ENCODE results near the gene APLP1.

APLP1 gene

GRCh38 chr19:35845215-35846037 lies 22.9 kb upstream of the APLP1 start:
- peaks cover 7 to 13% of the 10 kb centered on the region in 2 donors for H3K4me1 Mint-ChIP-seq (ENCODE audit: low read depth in 2 of 2)
- ATAC-seq (replicated peaks) = peak; percentile 24
- peaks cover 70 to 78% of the 10 kb centered on the region in 2 donors for H3K27me3 Mint-ChIP-seq
- no peaks in the 10 kb centered on the region for H3K9me3 Mint-ChIP-seq
- H3K4me3 Mint-ChIP-seq = peak overlapping the region; percentile 46 to 69
- DNase-seq = no peak
- no peak overlapping the region for H3K27ac Mint-ChIP-seq
- H3K36me3 Mint-ChIP-seq (ENCODE audit: insufficient read depth) = no peaks in the 10 kb centered on the region

- ATAC-seq (replicated peaks) (no peak), DNase-seq (no peak)
- Mint-ChIP-seq H3K4me1 (ENCODE audit: low read depth in 2 of 2) (peaks cover 9 to 15% of the 10 kb centered on the region in 2 donors), H3K4me3 (peak overlapping the region; percentile 13 to 53), H3K36me3 (ENCODE audit: insufficient read depth) (no peaks in the 10 kb centered on the region), H3K9me3 (no peaks in the 10 kb centered on the region), H3K27ac (no peak overlapping the region), H3K27me3 (peaks cover 77 to 86% of the 10 kb centered on the region in 2 donors)
Observed at GRCh38 chr19:35846038-35846668, 22.2 kb upstream of the APLP1 start.

GRCh38 chr19:35847911-35848310 lies 20.5 kb upstream of the APLP1 start:
- Mint-ChIP-seq H3K9me3 (no peaks in the 10 kb centered on the region), H3K4me1 (ENCODE audit: low read depth in 2 of 2) (peaks cover 9 to 15% of the 10 kb centered on the region in 2 donors), H3K36me3 (ENCODE audit: insufficient read depth) (no peaks in the 10 kb centered on the region), H3K27me3 (peaks cover 80 to 88% of the 10 kb centered on the region in 2 donors), H3K27ac (no peak overlapping the region), H3K4me3 (no peak overlapping the region)
- ATAC-seq (replicated peaks) (no peak), DNase-seq (no peak)

GRCh38 chr19:35848486-35848885 lies 19.9 kb upstream of the APLP1 start:
- H3K4me3 Mint-ChIP-seq = no peak overlapping the region
- H3K9me3 Mint-ChIP-seq = no peaks in the 10 kb centered on the region
- no peaks in the 10 kb centered on the region for H3K36me3 Mint-ChIP-seq (ENCODE audit: insufficient read depth)
- peaks cover 80 to 88% of the 10 kb centered on the region in 2 donors for H3K27me3 Mint-ChIP-seq
- H3K27ac Mint-ChIP-seq = no peak overlapping the region
- peaks cover 9 to 15% of the 10 kb centered on the region in 2 donors for H3K4me1 Mint-ChIP-seq (ENCODE audit: low read depth in 2 of 2)
- no peak for ATAC-seq (replicated peaks)
- no peak for DNase-seq

GRCh38 chr19:35848919-35849505 lies 19.4 kb upstream of the APLP1 start:
- Mint-ChIP-seq H3K27ac (no peak overlapping the region), H3K4me3 (no peak overlapping the region), H3K9me3 (no peaks in the 10 kb centered on the region), H3K36me3 (ENCODE audit: insufficient read depth) (no peaks in the 10 kb centered on the region), H3K4me1 (ENCODE audit: low read depth in 2 of 2) (peaks cover 9 to 15% of the 10 kb centered on the region in 2 donors), H3K27me3 (peaks cover 77 to 86% of the 10 kb centered on the region in 2 donors)
- DNase-seq (no peak), ATAC-seq (replicated peaks) (no peak)

- no peak for ATAC-seq (replicated peaks)
- peak overlapping the region in 1 of 2 donors; percentile 74 for H3K27ac Mint-ChIP-seq
- peaks cover 74 to 85% of the 10 kb centered on the region in 2 donors for H3K27me3 Mint-ChIP-seq
- H3K4me1 Mint-ChIP-seq (ENCODE audit: low read depth in 2 of 2) = peaks cover 2 to 3% of the 10 kb centered on the region in 2 donors
- DNase-seq = no peak
- H3K4me3 Mint-ChIP-seq = no peak overlapping the region
- H3K36me3 Mint-ChIP-seq (ENCODE audit: insufficient read depth) = no peaks in the 10 kb centered on the region
- H3K9me3 Mint-ChIP-seq = no peaks in the 10 kb centered on the region
Observed at GRCh38 chr19:35851213-35852028, 17.0 kb upstream of the APLP1 start.

- Mint-ChIP-seq H3K4me1 (ENCODE audit: low read depth in 2 of 2) (peaks cover 5 to 10% of the 10 kb centered on the region in 2 donors), H3K9me3 (no peaks in the 10 kb centered on the region), H3K27ac (peak within 1 kb of the TSS in 1 of 2 donors; percentile 74), H3K36me3 (ENCODE audit: insufficient read depth) (no peaks in the 10 kb centered on the region), H3K4me3 (no peak within 1 kb of the TSS), H3K27me3 (peaks cover 68 to 83% of the 10 kb centered on the region in 2 donors)
- ATAC-seq (replicated peaks) = no peak
- no peak for DNase-seq
Observed at GRCh38 chr19:35852029-35852780, 16.2 kb upstream of the APLP1 start, which contains the start of gene NPHS1. TSS of gene NPHS1 (minus strand) at chr19:35852504. CDS start at chr19:35851837, 667 bp downstream.

GRCh38 chr19:35853038-35853756 lies 15.2 kb upstream of the APLP1 start:
- H3K4me3 Mint-ChIP-seq = no peak overlapping the region
- H3K27me3 Mint-ChIP-seq = peaks cover 62 to 87% of the 10 kb centered on the region in 2 donors
- peaks cover 7 to 10% of the 10 kb centered on the region in 2 donors for H3K4me1 Mint-ChIP-seq (ENCODE audit: low read depth in 2 of 2)
- no peak overlapping the region for H3K27ac Mint-ChIP-seq
- no peaks in the 10 kb centered on the region for H3K36me3 Mint-ChIP-seq (ENCODE audit: insufficient read depth)
- ATAC-seq (replicated peaks) = no peak
- no peak for DNase-seq
- H3K9me3 Mint-ChIP-seq = no peaks in the 10 kb centered on the region

GRCh38 chr19:35856546-35857149 lies 11.7 kb upstream of the APLP1 start, which contains the start of gene KIRREL2:
TSS of gene KIRREL2 (plus strand) at chr19:35856911. CDS start at chr19:35857120, 209 bp downstream.
- DNase-seq (no peak), ATAC-seq (replicated peaks) (peak; percentile 54)
- Mint-ChIP-seq H3K9me3 (no peaks in the 10 kb centered on the region), H3K27me3 (peaks cover 59 to 91% of the 10 kb centered on the region in 2 donors), H3K4me3 (peak within 1 kb of the TSS; percentile 74 to 80), H3K36me3 (ENCODE audit: insufficient read depth) (no peaks in the 10 kb centered on the region), H3K27ac (peak within 1 kb of the TSS; percentile 25 to 54), H3K4me1 (ENCODE audit: low read depth in 2 of 2) (peaks cover 8 to 10% of the 10 kb centered on the region in 2 donors)

GRCh38 chr19:35858311-35858710 lies 10.1 kb upstream of the APLP1 start:
- H3K36me3 Mint-ChIP-seq (ENCODE audit: insufficient read depth) = no peaks in the 10 kb centered on the region
- peak overlapping the region in 1 of 2 donors; percentile 49 for H3K4me3 Mint-ChIP-seq
- no peak for ATAC-seq (replicated peaks)
- no peak for DNase-seq
- H3K27me3 Mint-ChIP-seq = peaks cover 54 to 88% of the 10 kb centered on the region in 2 donors
- H3K4me1 Mint-ChIP-seq (ENCODE audit: low read depth in 2 of 2) = peaks cover 8 to 10% of the 10 kb centered on the region in 2 donors
- no peaks in the 10 kb centered on the region for H3K9me3 Mint-ChIP-seq
- H3K27ac Mint-ChIP-seq = no peak overlapping the region

GRCh38 chr19:35859414-35859813 lies 9.0 kb upstream of the APLP1 start:
- Mint-ChIP-seq H3K27me3 (peaks cover 48 to 87% of the 10 kb centered on the region in 2 donors), H3K4me3 (no peak overlapping the region), H3K9me3 (no peaks in the 10 kb centered on the region), H3K36me3 (ENCODE audit: insufficient read depth) (no peaks in the 10 kb centered on the region), H3K27ac (peak overlapping the region in 1 of 2 donors; percentile 82), H3K4me1 (ENCODE audit: low read depth in 2 of 2) (peaks cover 8 to 10% of the 10 kb centered on the region in 2 donors)
- ATAC-seq (replicated peaks) (no peak), DNase-seq (no peak)

All from effector memory CD8-positive, alpha-beta T cell (primary cell).